GM12864 (cell line): ENCODE data around the gene SH3RF2.
"Not testable (repeated sequence)": the region's sequence is repeated elsewhere in the genome, so short reads cannot be mapped to it uniquely, and the experiment has no call there.

Experiments
- DNase-seq: peaks from one replicate; pipeline ENCODE4 v3.0.0-alpha.2; 2011; ENCODE audit warnings: low read depth
- H3K4me3 ChIP-seq: 2 replicates; pipeline ENCODE4 v1.5.1; 2011; ENCODE audit warnings: mild to moderate bottlenecking, low read depth, low read length, control low read depth
- CTCF ChIP-seq: IDR thresholded peaks from 2 replicates; pipeline ENCODE4 v1.5.1; 2011; ENCODE audit warnings: low read depth, mild to moderate bottlenecking, moderate library complexity, low read length, control low read depth, inconsistent platforms; ENCODE audit errors: missing control alignments

Gene SH3RF2

GRCh38 chr5:146003852-146004251, 67.5 kb downstream of the SH3RF2 start:
- TF ChIP-seq CTCF, result no peak
- no peak overlapping the region for H3K4me3 ChIP-seq
- no peak for DNase-seq

- no peak for DNase-seq
- no peak for TF ChIP-seq CTCF
- no peak overlapping the region for H3K4me3 ChIP-seq
These were observed 68.9 kb downstream of the SH3RF2 start for GRCh38 chr5:146005264-146005663.

- no peak overlapping the region for H3K4me3 ChIP-seq
- no peak for TF ChIP-seq CTCF
- DNase-seq, result no peak
These were observed 69.3 kb downstream of the SH3RF2 start for GRCh38 chr5:146005723-146006122.

- no peak for TF ChIP-seq CTCF
- H3K4me3 ChIP-seq, result no peak overlapping the region
- no peak for DNase-seq
These were observed 70.3 kb downstream of the SH3RF2 start for GRCh38 chr5:146006470-146007190.

GRCh38 chr5:146007270-146007669, 70.9 kb downstream of the SH3RF2 start:
- TF ChIP-seq CTCF, result peak; percentile 14
- H3K4me3 ChIP-seq, result no peak overlapping the region
- no peak for DNase-seq

- no peak overlapping the region for H3K4me3 ChIP-seq
- no peak for DNase-seq
- TF ChIP-seq CTCF, result no peak
These were observed 71.6 kb downstream of the SH3RF2 start for GRCh38 chr5:146007989-146008388.

- no peak overlapping the region for H3K4me3 ChIP-seq
- no peak for TF ChIP-seq CTCF
These were observed 72.6 kb downstream of the SH3RF2 start for GRCh38 chr5:146009020-146009419.

GRCh38 chr5:146010447-146010846, 74.1 kb downstream of the SH3RF2 start:
- not testable (repeated sequence) for H3K4me3 ChIP-seq, DNase-seq

More at GRCh38 chr5:146009020-146009419, 72.6 kb downstream of the SH3RF2 start:
- DNase-seq, result no peak
